Stimulated activated CD8-positive, alpha-beta memory T cell treated with anti-CD3 and anti-CD28 coated beads, Interleukin-2, amount 100 ng/mL, for 48 hours (primary cell): ENCODE measurements around the gene YARS1.

Source experiments
- DNase-seq, 2 donors: peaks; one replicate each; pipeline ENCODE4 v3.0.0-alpha.2; 2020; ENCODE audit warnings: low read depth in 2 of 2

Gene YARS1

GRCh38 chr1:32765570-32766327 is 51.4 kb downstream of the YARS1 start:
- DNase-seq: no peak

GRCh38 chr1:32764826-32765569 is 52.2 kb downstream of the YARS1 start:
- no peak for DNase-seq

GRCh38 chr1:32763221-32763620 is 53.9 kb downstream of the YARS1 start:
- DNase-seq: no peak

- no peak for DNase-seq
Observed at GRCh38 chr1:32761936-32762335, 55.2 kb downstream of the YARS1 start.

GRCh38 chr1:32761253-32761877 is 55.8 kb downstream of the YARS1 start:
- peak in 1 of 2 donors; percentile 38 for DNase-seq

DNA sequence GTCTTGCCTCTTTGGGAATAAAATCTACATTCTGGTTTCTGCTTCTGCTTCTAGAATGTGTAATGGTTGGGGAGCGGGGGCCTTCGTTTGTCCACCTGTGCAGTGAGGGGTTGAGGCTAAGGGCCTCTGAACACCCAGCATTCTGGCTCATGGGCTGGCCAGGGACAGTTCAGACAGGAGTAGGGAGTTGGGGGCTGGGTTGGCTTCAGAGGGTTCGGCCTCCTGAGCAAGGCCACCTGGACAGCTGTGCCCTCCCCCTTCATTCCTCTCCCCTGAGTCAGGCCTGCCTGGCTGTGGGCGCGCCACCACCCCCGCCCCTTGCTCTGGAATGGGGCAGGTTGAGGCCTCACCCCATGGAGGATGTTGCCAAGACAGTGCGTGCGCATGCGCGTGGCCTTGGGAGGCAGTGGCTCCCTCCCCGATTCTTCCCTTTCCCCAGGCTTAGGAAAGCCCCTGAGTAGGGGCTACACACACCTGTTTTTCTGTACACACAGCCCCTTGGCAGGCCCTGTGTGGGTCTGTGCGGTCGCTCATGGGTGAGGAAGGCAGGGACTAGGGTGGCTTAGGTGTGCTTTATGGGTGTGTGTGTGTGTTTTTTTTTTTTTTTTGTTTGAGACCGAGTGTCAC is 57.0 kb downstream of the YARS1 start:
- DNase-seq: no peak

DNA sequence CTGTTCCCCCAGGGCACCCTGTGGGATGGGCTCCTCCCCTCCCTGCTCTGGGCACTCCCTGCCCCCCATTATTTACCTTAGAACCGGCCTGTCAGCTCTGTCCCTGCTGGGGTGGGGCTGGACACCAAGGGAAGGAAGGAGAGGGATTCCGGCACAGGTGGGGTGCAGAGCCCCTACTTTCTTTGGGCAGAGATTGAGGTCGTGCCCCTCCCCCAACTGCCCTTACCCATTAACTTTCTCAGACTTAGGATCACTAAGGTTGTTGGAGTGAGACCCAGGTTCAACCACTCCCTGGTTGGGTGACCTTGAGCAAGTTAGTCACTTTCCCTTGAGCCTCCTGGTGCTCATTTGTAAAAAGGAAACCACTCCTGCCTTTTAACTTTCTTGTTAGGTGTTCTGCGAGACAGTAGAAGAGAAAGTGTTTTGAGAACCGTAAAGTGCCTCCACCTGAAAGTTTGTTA is 57.6 kb downstream of the YARS1 start:
- DNase-seq: no peak

- DNase-seq: no peak
Observed at GRCh38 chr1:32758795-32759430, 58.2 kb downstream of the YARS1 start.

DNA sequence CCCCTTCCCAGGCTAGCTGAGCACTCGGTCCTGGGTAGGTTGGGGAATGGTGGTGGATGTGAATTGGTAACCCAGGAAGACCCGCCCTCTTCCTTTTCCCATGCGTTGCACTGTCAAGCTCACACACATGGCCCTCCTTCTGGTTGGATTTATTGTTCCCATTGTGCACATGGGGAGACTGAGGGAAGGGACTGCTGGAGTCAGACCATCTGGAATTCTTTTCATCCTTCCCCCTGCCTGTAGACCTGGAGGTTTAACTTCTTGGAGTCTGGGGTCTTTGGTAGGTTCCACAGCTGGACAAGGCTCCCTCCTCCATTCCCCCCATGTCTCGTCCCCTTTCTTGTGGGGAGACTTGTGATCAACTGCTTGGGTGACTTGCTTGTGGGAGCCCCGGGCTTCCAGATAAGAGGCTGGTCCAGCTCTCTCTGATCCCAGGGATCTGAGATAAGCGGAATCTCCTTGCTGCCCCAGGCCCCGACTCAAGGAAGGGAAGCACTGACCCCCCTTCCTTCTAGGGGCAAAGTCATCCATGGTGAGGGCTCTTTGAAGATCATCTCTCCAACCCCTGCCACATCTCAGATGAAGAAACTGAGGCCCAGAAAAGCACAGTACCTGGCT is 58.9 kb downstream of the YARS1 start:
- DNase-seq: no peak

DNA sequence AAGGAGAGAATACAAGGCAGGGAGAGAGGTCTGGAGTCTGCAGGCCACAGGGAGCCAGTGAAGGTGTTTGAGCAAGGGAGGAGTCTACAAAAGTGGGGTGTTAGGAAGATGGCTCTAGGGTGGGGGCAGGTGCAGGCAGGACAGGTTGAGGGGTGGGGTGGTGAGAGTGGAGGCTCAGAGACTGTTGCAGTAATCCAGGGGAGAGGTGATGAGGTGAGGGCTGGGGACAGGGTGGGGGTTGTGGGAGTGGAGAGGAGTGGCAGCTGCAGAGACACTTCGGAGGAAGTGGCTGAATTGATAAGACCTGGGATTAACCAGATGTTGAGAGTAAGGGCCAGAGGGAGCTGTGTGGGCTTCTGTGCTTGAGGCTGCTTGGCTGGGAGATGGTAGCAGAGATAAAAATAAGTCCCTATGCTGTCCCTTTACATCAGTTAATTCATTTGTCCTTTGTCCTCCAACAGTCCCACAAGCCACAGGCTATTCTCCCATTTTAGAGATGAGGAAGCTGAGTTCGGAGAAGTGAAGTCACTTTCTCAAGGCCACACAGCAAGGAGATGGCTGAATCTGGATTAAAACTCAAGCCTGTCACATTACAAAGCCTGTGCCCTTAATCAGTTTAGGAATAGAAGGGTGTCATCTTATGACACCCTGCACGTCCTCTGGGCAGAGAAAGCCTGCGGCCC is 59.8 kb downstream of the YARS1 start:
- no peak for DNase-seq

DNA sequence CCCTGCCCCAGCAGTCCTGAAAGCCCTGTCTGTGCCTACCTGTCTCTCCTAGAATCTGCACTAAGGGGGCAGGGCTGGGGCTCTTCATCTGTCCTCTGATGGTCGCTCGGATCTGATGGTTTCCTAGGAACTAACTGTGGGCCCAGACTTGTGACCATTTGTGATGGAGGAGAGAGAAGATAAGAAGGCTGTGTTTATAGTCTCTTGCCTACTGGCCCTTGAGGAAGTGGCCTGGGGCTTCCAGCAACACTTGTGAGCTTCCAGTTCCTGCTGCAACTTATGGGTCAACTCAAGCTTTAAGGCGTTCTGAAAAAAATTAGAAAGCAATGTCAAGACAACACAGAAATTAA is 61.4 kb downstream of the YARS1 start:
- no peak for DNase-seq

- no peak for DNase-seq
Observed at GRCh38 chr1:32755098-32755809, 61.9 kb downstream of the YARS1 start.

DNA sequence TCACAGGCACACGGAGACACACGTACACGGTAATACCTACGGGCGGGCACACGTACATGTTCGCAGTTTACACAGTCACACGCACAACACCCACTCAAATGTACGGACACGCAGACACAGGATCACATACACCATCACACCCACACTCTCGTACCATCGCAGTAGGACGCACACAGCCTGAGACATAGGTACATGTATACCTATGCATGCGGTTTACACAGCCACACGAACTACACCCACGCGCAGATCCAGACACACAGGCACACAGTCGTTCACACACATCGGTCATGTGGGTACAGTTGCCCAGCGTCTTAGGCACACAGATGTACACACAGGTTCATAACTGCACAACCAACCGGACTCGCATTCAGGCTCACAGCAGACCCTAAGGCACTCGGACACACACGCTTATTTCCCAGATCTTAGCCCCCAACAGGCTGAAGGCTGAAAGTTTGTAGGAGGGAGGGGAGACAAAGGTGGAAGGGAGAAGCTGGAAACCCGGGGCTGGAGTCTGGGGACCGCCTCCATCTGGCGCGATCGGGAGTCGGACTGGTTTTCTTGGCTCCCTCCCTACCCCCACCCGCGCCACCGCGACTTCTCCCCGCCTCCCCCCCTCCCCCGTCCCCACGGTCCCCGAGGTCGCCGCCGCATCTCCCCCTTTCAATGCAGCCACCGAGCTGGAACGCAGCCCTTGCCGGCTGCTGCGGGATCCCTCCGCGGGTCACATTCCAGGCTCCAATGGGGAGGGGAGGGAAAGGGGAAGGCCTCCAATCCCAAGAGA is 62.7 kb downstream of the YARS1 start:
- DNase-seq: no peak

DNA sequence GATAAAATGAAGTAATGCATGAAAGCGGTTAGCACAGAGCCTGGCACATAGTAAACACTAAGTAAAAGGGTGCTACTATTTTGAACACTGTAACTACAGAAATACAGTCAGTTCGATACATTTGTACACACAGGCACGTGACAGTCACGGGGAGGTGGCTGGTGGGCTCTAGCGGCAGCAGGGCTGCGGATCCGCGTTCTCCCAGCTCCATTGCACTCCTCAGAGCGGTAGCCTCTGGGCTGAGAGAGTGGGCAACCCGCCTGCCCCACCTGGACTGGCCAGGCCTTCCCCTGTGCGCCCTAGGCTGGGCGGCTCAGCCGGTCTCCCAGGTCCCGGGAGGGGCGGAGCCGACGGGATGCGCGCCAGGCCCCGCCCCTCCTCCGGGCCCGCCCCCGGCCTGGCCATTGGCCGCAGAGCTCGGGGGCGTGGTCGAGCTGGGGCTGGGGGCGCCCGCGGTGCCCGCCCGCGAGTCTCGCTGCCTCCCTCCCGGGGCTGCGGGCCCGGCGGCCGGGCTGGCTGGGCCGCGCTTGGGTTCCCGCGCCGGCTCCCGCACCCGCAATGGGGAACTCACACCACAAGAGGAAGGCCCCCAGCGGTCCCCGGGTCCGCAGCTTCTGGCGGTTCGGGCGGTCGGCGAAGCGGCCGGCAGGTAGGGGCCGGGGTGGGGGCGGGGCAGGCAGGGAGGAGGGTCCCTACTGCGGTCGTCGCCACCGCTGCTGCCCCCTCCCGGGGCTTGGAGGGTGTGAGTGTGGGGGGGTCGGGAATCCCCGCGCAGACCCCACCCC is 63.4 kb downstream of the YARS1 start:
- DNase-seq: peak; percentile 47 to 55

DNA sequence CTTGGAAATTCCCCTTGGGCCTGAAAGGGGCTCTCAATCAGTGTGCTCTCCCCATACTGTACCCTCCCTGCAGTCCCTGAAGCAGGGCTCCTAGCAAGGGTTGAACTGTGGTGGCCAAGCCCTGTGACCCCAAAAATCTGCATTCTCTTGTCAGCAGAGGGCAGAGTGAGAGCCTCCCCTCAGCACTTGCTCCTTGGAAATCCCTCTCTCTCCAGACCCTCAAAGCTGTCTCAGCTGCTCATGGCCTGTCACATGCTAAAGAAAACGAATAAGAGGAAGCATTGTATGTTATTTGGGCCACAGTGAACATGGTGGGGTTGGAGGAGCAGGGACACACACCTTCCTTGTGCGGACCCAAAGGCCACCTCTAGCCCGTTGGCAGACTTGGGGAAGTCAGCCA is 67.4 kb downstream of the YARS1 start:
- DNase-seq: no peak

DNA sequence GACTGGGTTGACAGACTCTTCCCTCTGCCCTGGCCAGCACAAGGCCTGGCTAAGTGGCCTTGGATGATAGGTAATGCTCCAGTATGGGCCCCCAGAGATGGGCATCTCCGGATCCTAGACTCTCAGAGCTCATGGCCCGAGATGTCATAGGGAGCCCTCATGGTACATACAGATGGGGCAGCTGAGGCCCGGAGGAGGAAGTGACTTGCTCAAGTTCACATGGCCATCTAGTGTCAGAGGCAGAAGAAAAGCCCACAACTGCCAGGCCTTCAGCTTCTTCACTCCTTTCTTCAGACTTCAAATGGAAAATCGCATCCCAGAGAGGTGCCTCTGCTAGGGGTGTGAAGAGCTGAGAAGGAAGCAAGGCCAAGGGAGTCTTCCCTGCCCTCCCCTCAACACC is 67.8 kb downstream of the YARS1 start:
- no peak for DNase-seq

GRCh38 chr1:32748926-32749325 is 68.2 kb downstream of the YARS1 start:
- DNase-seq: no peak

DNA sequence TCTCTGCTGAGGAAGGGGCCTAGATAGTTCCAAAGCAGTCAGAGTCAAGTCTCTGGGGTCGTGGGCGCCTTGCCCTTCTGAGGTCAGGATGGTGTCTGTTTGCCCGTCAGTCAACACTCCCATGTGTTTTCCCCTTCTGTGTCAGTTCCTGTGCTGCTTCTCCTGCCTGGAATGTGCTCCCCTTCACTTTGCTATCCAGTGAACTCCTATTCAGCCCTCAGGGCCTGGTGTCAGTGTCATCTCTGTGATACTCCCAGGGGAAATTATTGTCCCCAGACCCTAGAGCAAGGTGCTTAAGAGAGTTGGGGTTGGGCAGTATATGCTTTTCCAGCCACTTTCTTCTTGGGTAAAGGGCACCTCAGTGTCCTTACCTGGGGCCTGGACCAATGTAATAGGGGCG is 68.8 kb downstream of the YARS1 start:
- no peak for DNase-seq

GRCh38 chr1:32746130-32746529 is 71.0 kb downstream of the YARS1 start:
- DNase-seq: no peak
